ENCODE measurements around the gene VGLL4.
A peak's percentile ranks its signal among the peaks of the same experiment; 100 is the strongest.

The VGLL4 gene

DNA sequence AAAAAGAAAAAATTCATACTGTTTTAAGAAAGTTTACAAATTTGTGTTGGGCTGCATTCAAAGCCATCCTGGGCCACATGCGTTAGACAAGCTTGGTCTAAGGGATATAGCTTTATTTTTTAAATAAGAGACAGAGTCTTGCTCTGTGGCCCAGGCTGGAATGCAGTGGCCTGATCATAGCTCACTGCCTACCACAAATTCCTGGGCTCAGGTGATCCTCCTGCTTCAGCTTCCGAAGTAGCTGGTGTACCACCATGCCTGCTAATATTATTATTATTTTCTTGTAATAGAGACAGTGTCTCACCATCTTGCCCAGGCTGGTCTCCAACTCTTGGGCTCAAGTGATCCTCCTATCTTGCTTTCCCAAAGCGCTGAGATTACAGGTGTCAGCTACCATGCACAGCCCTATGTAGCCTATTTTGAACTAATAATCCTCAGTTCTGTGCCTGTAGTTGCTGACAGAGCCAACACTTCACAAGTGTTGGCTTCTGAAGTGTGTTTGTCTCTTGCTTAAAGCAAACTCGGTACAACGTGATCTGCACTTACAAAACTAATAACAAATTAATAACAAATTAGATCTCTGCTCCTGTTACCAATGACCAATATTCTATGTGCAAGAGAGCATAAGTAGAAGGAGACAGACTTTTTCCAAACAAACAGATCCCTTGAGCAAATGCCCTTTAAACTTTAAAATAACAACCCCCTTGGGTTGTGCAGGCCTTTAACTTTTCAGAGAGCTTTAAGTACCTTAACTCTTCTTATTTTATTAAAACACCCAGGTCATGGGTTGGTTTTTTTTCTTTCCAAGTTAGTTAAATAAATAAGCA, 135.2 kb downstream of the VGLL4 start:
- H3K4me3 ChIP-seq (ENCODE audit: low read depth, low read length): no peak overlapping the region
- peaks cover 23% of the 10 kb centered on the region for H3K4me1 ChIP-seq (ENCODE audit: control insufficient read depth, insufficient read depth, low read length)
- no peaks in the 10 kb centered on the region for H3K27me3 ChIP-seq (ENCODE audit: control insufficient read depth, insufficient read depth, low read length)
- no peak overlapping the region for H3K9ac ChIP-seq (ENCODE audit: low read length)
- no peaks in the 10 kb centered on the region for H3K9me3 ChIP-seq (ENCODE audit: control insufficient read depth, insufficient read depth, low read depth, low read length)
- H3K36me3 ChIP-seq (ENCODE audit: control insufficient read depth, insufficient read depth, low read length): no peaks in the 10 kb centered on the region
- H3K27ac ChIP-seq (ENCODE audit: low read depth, low read length): peak overlapping the region; percentile 71; the same call in 1 of the 2 replicates

DNA sequence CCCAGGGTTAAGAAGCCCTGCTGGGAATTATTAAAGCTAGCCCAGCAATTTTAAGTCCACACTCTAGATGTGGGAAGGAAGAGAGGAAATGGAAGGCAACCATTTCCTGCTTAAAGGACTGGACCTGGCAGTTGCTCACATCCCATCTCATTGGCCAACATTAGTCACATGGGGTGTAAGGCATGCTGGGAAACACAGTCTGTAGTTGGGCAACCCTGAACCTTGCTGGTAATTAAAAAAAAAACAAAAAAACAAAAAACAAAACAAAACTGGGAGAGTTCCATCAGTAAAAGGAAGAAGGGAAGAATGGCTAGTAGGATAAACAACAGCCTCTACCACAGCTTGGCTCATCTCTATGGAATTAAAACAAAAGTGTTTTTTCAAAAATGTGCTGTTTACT, 136.0 kb downstream of the VGLL4 start:
- H3K36me3 ChIP-seq (ENCODE audit: control insufficient read depth, insufficient read depth, low read length): no peaks in the 10 kb centered on the region
- no peak overlapping the region for H3K9ac ChIP-seq (ENCODE audit: low read length)
- H3K9me3 ChIP-seq (ENCODE audit: control insufficient read depth, insufficient read depth, low read depth, low read length): no peaks in the 10 kb centered on the region
- peaks cover 23% of the 10 kb centered on the region for H3K4me1 ChIP-seq (ENCODE audit: control insufficient read depth, insufficient read depth, low read length)
- no peak overlapping the region for H3K4me3 ChIP-seq (ENCODE audit: low read depth, low read length)
- no peak overlapping the region for H3K27ac ChIP-seq (ENCODE audit: low read depth, low read length)
- H3K27me3 ChIP-seq (ENCODE audit: control insufficient read depth, insufficient read depth, low read length): no peaks in the 10 kb centered on the region

All from HUES6 (cell line).